Keratinocyte (primary cell): ENCODE results near the gene TMEM185B. TPM values are rescaled to one million over a fixed set of nuclear protein-coding genes. Genes with fewer than 3 reads are reported as not detected.
A peak's percentile ranks its signal among the peaks of the same experiment; 100 is the strongest.

Experiments
- DNase-seq: peaks from one replicate; pipeline ENCODE4 v3.0.0-alpha.2; 2011; ENCODE audit warnings: low read depth, missing footprints, low spot score
- FAIRE-seq: peaks from 2 replicates; lab custom pipeline; 2011; peaks lifted over from hg19 to GRCh38; lab: Jason Lieb, UNC
- H2AFZ ChIP-seq: 2 replicates; pipeline ENCODE4 v1.6.0; 2012; ENCODE audit warnings: low read length, control low read depth, inconsistent platforms; ENCODE audit not compliant: control insufficient read depth
- H3K27ac ChIP-seq: 2 replicates; pipeline ENCODE4 v1.5.1; 2011; ENCODE audit warnings: low read length; ENCODE audit not compliant: control insufficient read depth, insufficient read depth
- H3K27me3 ChIP-seq: 3 replicates; pipeline ENCODE4 v1.6.0; 2011; ENCODE audit warnings: low read length; ENCODE audit not compliant: control insufficient read depth, insufficient read depth; ENCODE audit errors: extremely low read depth
- H3K36me3 ChIP-seq, 2 experiments: 2 replicates in 1 of 2; 3 replicates in 1 of 2; pipeline ENCODE4 v1.5.1; 2011; ENCODE audit warnings: low read length in 2 of 2, mild to moderate bottlenecking in 1 of 2; ENCODE audit not compliant: control insufficient read depth in 2 of 2, insufficient read depth in 2 of 2; ENCODE audit errors: extremely low read depth in 1 of 2
- H3K4me1 ChIP-seq: 3 replicates; pipeline ENCODE4 v1.5.1; 2011; ENCODE audit warnings: low read length; ENCODE audit not compliant: control insufficient read depth, insufficient read depth; ENCODE audit errors: extremely low read depth
- H3K4me2 ChIP-seq: 3 replicates; pipeline ENCODE4 v1.6.0; 2011; ENCODE audit warnings: low read depth, low read length; ENCODE audit not compliant: control insufficient read depth, insufficient read depth; ENCODE audit errors: extremely low read depth
- H3K4me3 ChIP-seq, 3 experiments: fragments of 200-600 bp in 1 of 3; sonication (generic) in 1 of 3; 2 replicates in 2 of 3; 3 replicates in 1 of 3; pipeline ENCODE4 v1.5.1; 2011 to 2016; ENCODE audit warnings: low read length in 3 of 3, mild to moderate bottlenecking in 3 of 3, control low read depth in 2 of 3, inconsistent platforms in 1 of 3, low read depth in 1 of 3, mixed read lengths in 1 of 3, mixed run types in 1 of 3, moderate library complexity in 1 of 3; ENCODE audit not compliant: control insufficient read depth in 2 of 3, insufficient read depth in 2 of 3; ENCODE audit errors: extremely low read depth in 1 of 3
- H3K79me2 ChIP-seq: 2 replicates; pipeline ENCODE4 v1.6.0; 2012; ENCODE audit warnings: low read length; ENCODE audit not compliant: control insufficient read depth, insufficient read depth
- H3K9ac ChIP-seq: 3 replicates; pipeline ENCODE4 v1.6.0; 2011; ENCODE audit warnings: low read length; ENCODE audit not compliant: control insufficient read depth, insufficient read depth; ENCODE audit errors: extremely low read depth
- H3K9me1 ChIP-seq: 3 replicates; pipeline ENCODE4 v1.6.0; 2011; ENCODE audit warnings: low read length; ENCODE audit not compliant: control insufficient read depth, insufficient read depth; ENCODE audit errors: extremely low read depth
- H3K9me3 ChIP-seq: 2 replicates; pipeline ENCODE4 v1.5.1; 2012; ENCODE audit warnings: low read depth, low read length; ENCODE audit not compliant: control insufficient read depth
- H4K20me1 ChIP-seq: 3 replicates; pipeline ENCODE4 v1.6.0; 2011; ENCODE audit warnings: low read length; ENCODE audit not compliant: control insufficient read depth, insufficient read depth; ENCODE audit errors: extremely low read depth
- EZH2 ChIP-seq: IDR thresholded peaks from one replicate; pipeline ENCODE4 v1.6.1; 2012; ENCODE audit warnings: inconsistent platforms, mild to moderate bottlenecking, low read length, moderate library complexity
- dilution Hi-C: fragments of 300-500 bp; cut with MboI; formaldehyde crosslinking; loops from one replicate; pipeline ENCODE4 v1.7.0; 2020; ENCODE audit warnings: low sequenced_read_pairs; ENCODE audit not compliant: extremely low pct_ligation_motif_present
- polyA plus RNA-seq, 5 experiments: library from polyadenylated mRNA; depleted of rRNA in 3 of 5; stranded (reverse) in 3 of 5; stranded (forward) in 1 of 5; unstranded in 1 of 5; fragments of >200 nt; gene quantifications; 1 replicate in 1 of 5; 2 replicates in 3 of 5; 3 replicates in 1 of 5; pipeline versions ENCODE4 v1.2.1 to v1.2.3, GENCODE V29; 2011 to 2012; ENCODE audit warnings: missing spikeins in 2 of 5, low read depth in 1 of 5, low replicate concordance in 1 of 5
- TF ChIP-seq, protein P1 (sequence below), 3 experiments: IDR thresholded peaks in 1 of 3; conservative IDR thresholded peaks in 1 of 3; optimal IDR thresholded peaks in 1 of 3; 2 replicates in 2 of 3; 3 replicates in 1 of 3; pipeline versions ENCODE3 to v1.5.1; 2011; ENCODE audit warnings: low read length in 3 of 3, mild to moderate bottlenecking in 3 of 3, moderate library complexity in 2 of 3, control low read depth in 1 of 3, inconsistent platforms in 1 of 3; ENCODE audit not compliant: insufficient read depth in 2 of 3; ENCODE audit errors: extremely low read depth in 1 of 3

Gene TMEM185B
- polyA plus RNA-seq, 1 donor (not counting 4 experiments of a cell fraction or from before 2014, with no cell fraction given), result 13.4 TPM

DNA sequence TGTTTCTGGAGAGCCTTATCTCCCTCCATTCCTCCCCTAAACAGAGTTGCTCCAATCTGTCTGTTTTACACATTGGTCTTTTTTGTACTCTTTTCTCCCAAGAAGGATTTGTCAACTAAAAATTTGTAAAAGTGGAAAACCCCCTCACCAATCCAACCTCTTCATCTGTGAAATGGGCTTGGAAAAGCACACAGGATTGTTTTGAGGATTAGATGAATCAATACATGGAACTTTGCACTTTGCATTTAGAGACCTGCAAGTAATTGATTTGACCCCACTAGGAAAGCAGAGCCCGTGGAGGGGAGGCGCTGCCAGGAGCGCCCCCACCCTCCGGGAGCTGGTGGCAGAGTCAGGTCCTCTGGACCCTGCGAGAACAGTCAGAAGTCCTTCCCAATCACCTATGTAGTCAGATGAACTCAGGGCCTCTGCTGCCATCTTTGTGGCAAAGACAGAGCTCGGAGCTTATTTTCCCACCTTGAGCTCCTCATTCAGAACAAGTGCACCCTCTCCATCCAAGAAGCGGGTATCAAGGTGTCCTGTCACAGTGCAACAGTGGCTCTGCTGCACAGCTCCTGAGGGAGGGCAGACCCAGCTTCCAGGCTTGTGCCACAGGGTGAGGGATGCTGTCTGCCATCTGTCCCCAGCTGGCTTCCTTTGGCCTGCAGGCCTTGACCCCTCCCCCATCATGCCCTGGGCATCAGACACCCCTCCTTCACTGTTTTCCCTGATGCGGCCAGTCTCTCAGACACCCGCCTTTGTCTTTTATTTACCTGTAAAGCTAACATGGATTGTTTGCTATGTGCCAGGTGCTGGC is 1.7 kb upstream of the TMEM185B start:
- TF ChIP-seq, protein P1, sequence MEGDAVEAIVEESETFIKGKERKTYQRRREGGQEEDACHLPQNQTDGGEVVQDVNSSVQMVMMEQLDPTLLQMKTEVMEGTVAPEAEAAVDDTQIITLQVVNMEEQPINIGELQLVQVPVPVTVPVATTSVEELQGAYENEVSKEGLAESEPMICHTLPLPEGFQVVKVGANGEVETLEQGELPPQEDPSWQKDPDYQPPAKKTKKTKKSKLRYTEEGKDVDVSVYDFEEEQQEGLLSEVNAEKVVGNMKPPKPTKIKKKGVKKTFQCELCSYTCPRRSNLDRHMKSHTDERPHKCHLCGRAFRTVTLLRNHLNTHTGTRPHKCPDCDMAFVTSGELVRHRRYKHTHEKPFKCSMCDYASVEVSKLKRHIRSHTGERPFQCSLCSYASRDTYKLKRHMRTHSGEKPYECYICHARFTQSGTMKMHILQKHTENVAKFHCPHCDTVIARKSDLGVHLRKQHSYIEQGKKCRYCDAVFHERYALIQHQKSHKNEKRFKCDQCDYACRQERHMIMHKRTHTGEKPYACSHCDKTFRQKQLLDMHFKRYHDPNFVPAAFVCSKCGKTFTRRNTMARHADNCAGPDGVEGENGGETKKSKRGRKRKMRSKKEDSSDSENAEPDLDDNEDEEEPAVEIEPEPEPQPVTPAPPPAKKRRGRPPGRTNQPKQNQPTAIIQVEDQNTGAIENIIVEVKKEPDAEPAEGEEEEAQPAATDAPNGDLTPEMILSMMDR (optimal IDR thresholded peaks at IDR 0.05 in 1 of 3, IDR thresholded peaks at IDR 0.05 in 1 of 3, conservative IDR thresholded peaks at IDR 0.05 in 1 of 3; ENCODE audit: extremely low read depth in 1 of 3, insufficient read depth in 2 of 3, low read length in 3 of 3), result no peak
- TF ChIP-seq EZH2, result no peak
- Histone ChIP-seq H3K4me1 (peaks cover 32% of the 10 kb centered on the region), H4K20me1 (no peaks in the 10 kb centered on the region), H2AFZ (no peak overlapping the region), H3K36me3 (peaks cover 0 to 3% of the 10 kb centered on the region in 2 experiments), H3K79me2 (peaks cover 11% of the 10 kb centered on the region), H3K4me3 (no peak overlapping the region), H3K27me3 (no peaks in the 10 kb centered on the region), H3K9me1 (no peaks in the 10 kb centered on the region), H3K9ac (no peak overlapping the region), H3K9me3 (peaks cover 5% of the 10 kb centered on the region), H3K27ac (no peak overlapping the region), H3K4me2 (no peak overlapping the region)
- DNase-seq (no peak), FAIRE-seq (no peak)
- dilution Hi-C loops, result no loop called here

DNA sequence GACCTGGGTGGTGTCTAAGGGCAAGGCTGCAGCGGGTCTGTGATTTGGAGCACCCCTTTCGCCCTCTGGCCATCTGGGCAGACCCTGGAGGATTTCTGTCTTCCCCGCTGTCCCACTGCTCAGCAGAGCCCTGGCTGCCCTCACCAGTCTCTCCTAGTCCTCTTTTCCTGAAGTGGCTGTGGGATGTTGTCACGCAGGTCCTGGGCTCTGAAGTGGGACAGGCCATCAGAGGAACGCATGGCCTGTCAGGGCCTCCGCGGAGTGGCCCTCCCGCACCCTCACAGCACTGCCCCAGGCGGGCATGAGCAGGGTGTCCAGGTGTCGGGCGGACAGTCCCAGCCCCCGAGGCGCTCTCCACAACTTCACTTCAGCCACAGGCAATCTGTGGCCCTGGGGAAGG is 1.1 kb upstream of the TMEM185B start:
- peaks cover 5% of the 10 kb centered on the region for H3K9me3 ChIP-seq
- peaks cover 32% of the 10 kb centered on the region for H3K4me1 ChIP-seq
- no peak overlapping the region for H2AFZ ChIP-seq
- no peaks in the 10 kb centered on the region for H3K27me3 ChIP-seq
- no peak overlapping the region for H3K27ac ChIP-seq
- TF ChIP-seq, protein P1 (optimal IDR thresholded peaks at IDR 0.05 in 1 of 3, IDR thresholded peaks at IDR 0.05 in 1 of 3, conservative IDR thresholded peaks at IDR 0.05 in 1 of 3; ENCODE audit: extremely low read depth in 1 of 3, insufficient read depth in 2 of 3, low read length in 3 of 3), result no peak
- no peak for TF ChIP-seq EZH2
- H3K4me2 ChIP-seq, result peak overlapping the region; percentile 70
- H3K9me1 ChIP-seq, result no peaks in the 10 kb centered on the region
- DNase-seq (no peak), FAIRE-seq (no peak)
- peaks cover 0 to 3% of the 10 kb centered on the region in 2 experiments for H3K36me3 ChIP-seq
- peaks cover 11% of the 10 kb centered on the region for H3K79me2 ChIP-seq
- H3K4me3 ChIP-seq, result peak overlapping the region in 1 of 3 experiments; percentile 56
- H3K9ac ChIP-seq, result peak overlapping the region; percentile 79
- no peaks in the 10 kb centered on the region for H4K20me1 ChIP-seq
- dilution Hi-C loops, result no loop called here
